ENCODE measurements around the gene CANT1.

The CANT1 gene

GRCh38 chr17:78977997-78978973, 31.3 kb downstream of the CANT1 start:
- peak overlapping the region; percentile 60 for H2AFZ ChIP-seq
- H3K27ac ChIP-seq, result no peak overlapping the region
- no peaks in the 10 kb centered on the region for H3K27me3 ChIP-seq (ENCODE audit: control insufficient read depth, insufficient read depth, low read length)
- no peaks in the 10 kb centered on the region for H3K79me2 ChIP-seq
- H3K4me1 ChIP-seq, result peaks cover 22% of the 10 kb centered on the region
- TF ChIP-seq CTCF (IDR thresholded peaks at IDR 0.05), result peak; percentile 18
- peak overlapping the region; percentile 39 for H3K4me3 ChIP-seq (ENCODE audit: low read depth, low read length)
- H3K4me2 ChIP-seq (ENCODE audit: low read length), result peak overlapping the region; percentile 81
- no peaks in the 10 kb centered on the region for H3K9me3 ChIP-seq (ENCODE audit: control insufficient read depth, low read length)
- H3K36me3 ChIP-seq (ENCODE audit: control insufficient read depth, insufficient read depth, low read length), result no peaks in the 10 kb centered on the region
- no peak overlapping the region for H3K9ac ChIP-seq

- no peaks in the 10 kb centered on the region for H3K9me3 ChIP-seq (ENCODE audit: control insufficient read depth, low read length)
- H3K27me3 ChIP-seq (ENCODE audit: control insufficient read depth, insufficient read depth, low read length), result no peaks in the 10 kb centered on the region
- peak overlapping the region; percentile 39 for H3K4me3 ChIP-seq (ENCODE audit: low read depth, low read length)
- H3K27ac ChIP-seq, result no peak overlapping the region
- peak overlapping the region; percentile 81 for H3K4me2 ChIP-seq (ENCODE audit: low read length)
- H3K79me2 ChIP-seq, result no peaks in the 10 kb centered on the region
- H2AFZ ChIP-seq, result peak overlapping the region; percentile 60
- H3K4me1 ChIP-seq, result peaks cover 22% of the 10 kb centered on the region
- H3K9ac ChIP-seq, result no peak overlapping the region
- H3K36me3 ChIP-seq (ENCODE audit: control insufficient read depth, insufficient read depth, low read length), result no peaks in the 10 kb centered on the region
- no peak for TF ChIP-seq CTCF (IDR thresholded peaks at IDR 0.05)
These were observed 32.0 kb downstream of the CANT1 start for GRCh38 chr17:78977681-78977943.

- Histone ChIP-seq H2AFZ (peak overlapping the region; percentile 60), H3K36me3 (ENCODE audit: control insufficient read depth, insufficient read depth, low read length) (no peaks in the 10 kb centered on the region), H3K79me2 (no peaks in the 10 kb centered on the region), H3K27me3 (ENCODE audit: control insufficient read depth, insufficient read depth, low read length) (no peaks in the 10 kb centered on the region), H3K4me1 (peaks cover 22% of the 10 kb centered on the region), H3K9ac (no peak overlapping the region), H3K4me3 (ENCODE audit: low read depth, low read length) (peak overlapping the region; percentile 39), H3K4me2 (ENCODE audit: low read length) (peak overlapping the region; percentile 81), H3K9me3 (ENCODE audit: control insufficient read depth, low read length) (no peaks in the 10 kb centered on the region), H3K27ac (no peak overlapping the region)
- no peak for TF ChIP-seq CTCF (IDR thresholded peaks at IDR 0.05)
These were observed 32.5 kb downstream of the CANT1 start for GRCh38 chr17:78976907-78977680.

GRCh38 chr17:78974635-78975591, 34.7 kb downstream of the CANT1 start:
- H3K27me3 ChIP-seq (ENCODE audit: control insufficient read depth, insufficient read depth, low read length), result no peaks in the 10 kb centered on the region
- H2AFZ ChIP-seq, result peak overlapping the region; percentile 88
- H3K4me2 ChIP-seq (ENCODE audit: low read length), result peak overlapping the region; percentile 63
- no peak for TF ChIP-seq CTCF (IDR thresholded peaks at IDR 0.05)
- peak overlapping the region; percentile 25 for H3K4me3 ChIP-seq (ENCODE audit: low read depth, low read length)
- no peak overlapping the region for H3K9ac ChIP-seq
- H3K36me3 ChIP-seq (ENCODE audit: control insufficient read depth, insufficient read depth, low read length), result no peaks in the 10 kb centered on the region
- H3K79me2 ChIP-seq, result no peaks in the 10 kb centered on the region
- peaks cover 28% of the 10 kb centered on the region for H3K4me1 ChIP-seq
- H3K27ac ChIP-seq, result peak overlapping the region; percentile 89
- no peaks in the 10 kb centered on the region for H3K9me3 ChIP-seq (ENCODE audit: control insufficient read depth, low read length)

All from parathyroid adenoma (tissue), 2 donors.